ENCODE data around the gene A2ML1. TPM values are rescaled to one million over a fixed set of nuclear protein-coding genes. Genes with fewer than 3 reads are reported as not detected.
"Not testable (repeated sequence)": the region's sequence is repeated elsewhere in the genome, so short reads cannot be mapped to it uniquely, and the experiment has no call there.

A2ML1 gene
- total RNA-seq, 1 donor from 2014 or later, result not detected

DNA sequence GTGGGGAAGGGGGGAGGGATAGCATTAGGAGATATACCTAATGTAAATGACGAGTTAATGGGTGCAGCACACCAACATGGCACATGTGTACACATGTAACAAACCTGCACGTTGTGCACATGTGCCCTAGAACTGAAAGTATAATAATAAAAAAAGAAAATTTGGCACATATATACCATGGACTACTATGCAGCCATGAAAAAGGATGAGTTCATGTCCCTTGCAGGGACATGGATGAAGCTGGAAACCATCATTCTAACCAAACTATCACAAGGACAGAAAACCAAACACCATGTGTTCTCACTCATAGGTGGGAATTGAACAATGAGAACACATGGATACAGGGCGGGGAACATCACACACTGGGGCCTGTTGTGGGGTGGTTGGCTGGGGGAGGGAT lies 21.2 kb upstream of the A2ML1 start:
- H3K36me3 Mint-ChIP-seq (ENCODE audit: low read depth); H3K27me3 Mint-ChIP-seq; H3K4me3 Mint-ChIP-seq; H3K9me3 Mint-ChIP-seq; DNase-seq; intact Hi-C loops (cut with micrococcal nuclease); H3K27ac Mint-ChIP-seq; H3K4me1 Mint-ChIP-seq: not testable (repeated sequence)

DNA sequence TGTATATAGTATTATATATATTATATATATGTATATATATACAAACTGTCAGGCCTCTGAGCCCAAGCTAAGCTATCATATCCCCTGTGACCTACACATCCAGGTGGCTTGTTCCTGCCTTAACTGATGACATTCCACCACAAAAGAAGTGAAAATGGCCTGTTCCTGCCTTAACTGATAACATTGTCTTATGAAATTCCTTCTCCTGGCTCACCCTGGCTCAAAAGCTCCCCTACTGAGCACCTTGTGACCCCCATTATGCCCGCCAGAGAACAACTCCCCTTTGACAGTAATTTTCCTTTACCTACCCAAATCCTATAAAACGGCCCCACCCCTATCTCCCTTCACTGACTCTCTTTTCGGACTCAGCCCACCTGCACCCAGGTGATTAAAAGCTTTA lies 17.6 kb upstream of the A2ML1 start:
- intact Hi-C loops (cut with micrococcal nuclease); H3K4me3 Mint-ChIP-seq; H3K9me3 Mint-ChIP-seq; H3K27ac Mint-ChIP-seq; H3K27me3 Mint-ChIP-seq; H3K36me3 Mint-ChIP-seq (ENCODE audit: low read depth); DNase-seq; H3K4me1 Mint-ChIP-seq: not testable (repeated sequence)

DNA sequence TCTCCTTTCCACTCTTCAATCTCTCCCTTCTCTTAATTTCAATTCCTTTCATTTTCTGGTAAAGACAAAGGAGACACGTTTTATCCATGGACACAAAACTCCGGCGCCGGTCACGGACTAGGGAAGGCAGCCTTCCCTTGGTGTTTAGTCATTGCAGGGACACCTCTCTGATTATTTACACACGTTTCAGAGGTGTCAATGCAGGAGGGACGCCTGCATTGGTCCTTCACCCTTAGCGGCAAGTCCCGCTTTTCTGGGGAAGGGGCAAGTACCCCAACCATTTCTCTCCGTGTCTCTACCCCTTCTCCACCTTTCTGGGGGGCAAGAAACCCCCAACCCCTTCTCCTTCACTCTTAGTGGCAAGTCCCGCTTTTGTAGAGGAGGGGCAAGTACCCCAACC lies 16.9 kb upstream of the A2ML1 start:
- H3K9me3 Mint-ChIP-seq; H3K27ac Mint-ChIP-seq; DNase-seq; H3K27me3 Mint-ChIP-seq; H3K4me1 Mint-ChIP-seq; H3K36me3 Mint-ChIP-seq (ENCODE audit: low read depth); H3K4me3 Mint-ChIP-seq; intact Hi-C loops (cut with micrococcal nuclease): not testable (repeated sequence)

DNA sequence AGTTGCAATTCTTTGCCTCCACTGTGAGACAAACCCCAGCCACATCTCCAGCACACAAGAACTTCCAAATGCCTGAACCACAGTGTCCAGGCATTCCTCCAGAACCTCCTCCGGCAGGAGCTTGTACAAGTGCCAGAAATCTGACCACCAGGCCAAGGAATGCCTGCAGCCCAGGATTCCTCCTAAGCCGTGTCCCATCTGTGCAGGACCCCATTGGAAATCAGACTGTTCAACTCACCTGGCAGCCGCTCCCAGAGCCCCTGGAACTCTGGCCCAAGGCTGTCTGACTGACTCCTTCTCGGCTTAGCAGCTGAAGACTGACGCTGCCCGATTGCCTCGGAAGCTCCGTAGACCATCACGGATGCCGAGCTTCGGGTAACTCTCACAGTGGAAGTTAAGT lies 15.3 kb upstream of the A2ML1 start:
- intact Hi-C loops (cut with micrococcal nuclease), result not testable (repeated sequence)

DNA sequence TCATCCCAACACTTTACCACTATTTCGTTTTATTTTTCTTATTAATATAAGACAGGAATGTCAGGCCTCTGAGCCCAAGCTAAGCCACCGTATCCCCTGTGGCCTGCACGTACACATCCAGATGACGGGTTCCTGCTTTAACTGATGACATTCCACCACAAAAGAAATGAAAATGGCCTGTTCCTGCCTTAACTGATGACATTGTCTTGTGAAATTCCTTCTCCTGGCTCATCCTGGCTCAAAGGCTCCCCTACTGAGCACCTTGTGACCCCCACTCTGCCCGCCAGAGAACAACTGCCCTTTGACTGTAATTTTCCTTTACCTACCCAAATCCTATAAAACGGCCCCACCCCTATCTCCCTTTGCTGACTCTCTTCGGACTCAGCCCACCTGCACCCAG lies 12.3 kb upstream of the A2ML1 start:
- H3K9me3 Mint-ChIP-seq; H3K4me1 Mint-ChIP-seq; H3K27me3 Mint-ChIP-seq; H3K36me3 Mint-ChIP-seq (ENCODE audit: low read depth); intact Hi-C loops (cut with micrococcal nuclease); H3K27ac Mint-ChIP-seq; DNase-seq; H3K4me3 Mint-ChIP-seq: not testable (repeated sequence)

More for the DNA sequence above, 15.3 kb upstream of the A2ML1 start:
- H3K9me3 Mint-ChIP-seq; H3K27ac Mint-ChIP-seq; H3K27me3 Mint-ChIP-seq; DNase-seq; H3K36me3 Mint-ChIP-seq (ENCODE audit: low read depth); H3K4me1 Mint-ChIP-seq; H3K4me3 Mint-ChIP-seq: not testable (repeated sequence)

DNA sequence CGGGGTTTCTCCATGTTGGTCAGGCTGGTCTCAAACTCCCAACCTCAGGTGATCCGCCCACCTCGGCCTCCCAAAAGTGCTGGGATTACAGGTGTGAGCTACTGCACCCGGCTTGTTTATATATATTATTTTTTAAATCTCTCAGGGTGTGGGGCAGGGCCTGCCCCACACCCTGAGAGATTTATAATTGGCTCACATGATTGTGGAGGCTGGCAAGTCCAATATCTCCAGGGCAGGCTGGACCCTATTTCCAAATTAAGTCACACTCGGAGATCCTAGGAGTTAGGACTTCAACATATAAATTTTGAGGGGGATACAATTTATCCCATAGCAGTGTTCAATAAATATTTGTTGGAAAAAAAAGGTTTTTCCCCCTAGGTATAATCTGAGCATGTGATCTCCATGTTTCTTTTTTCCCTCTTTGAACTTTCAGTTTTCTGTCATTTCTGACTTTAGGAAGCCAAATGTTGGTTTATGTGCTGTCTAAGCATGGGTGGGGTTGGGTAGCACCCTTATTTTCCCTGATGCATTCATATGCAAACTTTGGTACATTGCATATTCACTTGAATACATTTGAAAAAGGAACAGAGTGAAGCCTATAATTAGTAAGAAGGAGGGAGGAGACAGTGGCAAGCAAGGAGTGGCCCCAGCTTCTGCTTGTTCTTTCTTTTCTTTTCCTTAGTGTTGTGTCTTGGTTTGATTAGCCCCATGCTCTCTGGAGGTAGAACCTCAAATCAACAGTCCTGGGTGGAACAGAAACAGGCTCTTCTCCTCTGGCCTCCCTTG lies 8.7 kb upstream of the A2ML1 start:
- Mint-ChIP-seq H3K4me1 (no peaks in the 10 kb centered on the region), H3K9me3 (no peaks in the 10 kb centered on the region), H3K36me3 (ENCODE audit: low read depth) (no peaks in the 10 kb centered on the region), H3K4me3 (no peak overlapping the region), H3K27me3 (no peaks in the 10 kb centered on the region), H3K27ac (no peak overlapping the region)
- intact Hi-C loops (cut with micrococcal nuclease), result no loop called here
- no peak for DNase-seq

DNA sequence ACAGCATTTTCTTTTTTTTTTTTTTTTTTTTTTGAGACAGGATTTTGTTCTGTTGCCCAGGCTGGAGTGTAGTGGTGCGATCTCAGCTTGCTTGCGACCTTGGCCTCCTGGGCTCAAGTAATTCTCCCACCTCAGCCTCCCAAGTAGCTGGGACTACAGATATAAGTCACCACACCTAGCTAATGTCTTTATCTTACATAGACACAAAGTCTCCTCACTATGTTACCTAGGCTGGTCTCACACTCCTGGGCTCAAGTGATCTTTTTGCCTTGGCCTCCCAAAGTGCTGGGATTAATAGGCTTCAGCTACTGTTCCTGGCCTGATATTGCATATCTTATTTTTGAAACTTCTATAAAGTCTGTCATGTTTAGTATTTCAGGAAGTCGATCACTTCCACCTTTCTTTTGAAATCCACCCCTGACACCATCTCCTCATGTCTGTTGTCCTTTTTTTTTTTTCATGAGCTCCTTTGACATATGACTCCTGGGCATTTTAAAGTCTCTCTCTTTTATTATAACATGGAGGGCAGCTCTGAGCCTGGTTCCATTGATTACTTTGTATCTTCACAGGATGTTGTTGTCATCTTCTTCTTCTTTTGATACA lies 5.9 kb upstream of the A2ML1 start:
- intact Hi-C loops (cut with micrococcal nuclease), result no loop called here
- Mint-ChIP-seq H3K27me3 (no peaks in the 10 kb centered on the region), H3K4me1 (no peaks in the 10 kb centered on the region)

DNA sequence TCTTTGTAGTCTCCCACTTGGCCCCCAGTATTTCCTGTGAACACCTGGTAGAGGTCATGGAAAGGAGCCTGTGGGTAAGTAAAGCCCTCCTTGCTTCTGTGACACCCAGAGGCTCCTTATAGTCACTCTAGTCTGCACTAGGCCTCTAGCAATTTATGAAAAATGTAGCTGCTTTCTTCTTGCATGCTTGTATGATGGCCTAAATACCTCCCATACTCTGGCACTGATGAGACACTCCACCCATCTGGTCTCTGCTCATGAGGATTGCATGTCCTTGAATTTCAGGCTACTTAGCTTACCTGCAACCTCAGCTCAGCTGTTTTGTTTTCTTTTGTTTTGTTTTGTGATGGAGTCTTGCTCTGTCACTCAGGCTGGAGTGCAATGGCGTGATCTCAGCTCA lies 4.6 kb upstream of the A2ML1 start:
- H3K4me1 Mint-ChIP-seq, result no peaks in the 10 kb centered on the region
- no peaks in the 10 kb centered on the region for H3K9me3 Mint-ChIP-seq
- intact Hi-C loops (cut with micrococcal nuclease), result no loop called here
- H3K4me3 Mint-ChIP-seq, result no peak overlapping the region
- H3K27ac Mint-ChIP-seq, result no peak overlapping the region
- H3K36me3 Mint-ChIP-seq (ENCODE audit: low read depth), result no peaks in the 10 kb centered on the region
- no peak for DNase-seq
- no peaks in the 10 kb centered on the region for H3K27me3 Mint-ChIP-seq

More for the DNA sequence above, 5.9 kb upstream of the A2ML1 start:
- Mint-ChIP-seq H3K4me3 (no peak overlapping the region), H3K36me3 (ENCODE audit: low read depth) (no peaks in the 10 kb centered on the region), H3K27ac (no peak overlapping the region), H3K9me3 (no peaks in the 10 kb centered on the region)
- no peak for DNase-seq

DNA sequence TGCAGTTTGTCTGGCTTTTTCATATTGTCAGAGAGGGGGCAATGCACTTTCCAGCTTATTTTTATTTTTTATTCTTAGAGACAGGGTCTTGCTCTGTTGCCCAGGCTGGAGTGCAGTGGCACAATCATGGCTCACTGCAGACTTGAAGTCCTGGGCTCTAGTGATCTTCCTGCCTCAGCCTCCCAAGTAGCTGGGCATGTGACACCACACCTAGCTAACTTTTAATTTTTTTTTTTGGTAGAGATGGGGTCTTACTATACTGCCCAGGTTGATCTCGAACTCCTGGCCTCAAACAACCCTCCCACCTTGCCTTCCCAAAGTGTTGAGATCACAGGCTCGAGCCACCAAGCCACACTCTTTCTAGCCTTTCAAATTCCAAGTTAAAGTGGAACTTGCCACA lies 3.9 kb upstream of the A2ML1 start:
- Mint-ChIP-seq H3K4me3 (no peak overlapping the region), H3K27ac (no peak overlapping the region), H3K9me3 (no peaks in the 10 kb centered on the region), H3K4me1 (no peaks in the 10 kb centered on the region), H3K36me3 (ENCODE audit: low read depth) (no peaks in the 10 kb centered on the region), H3K27me3 (peaks cover under 1% of the 10 kb centered on the region)
- intact Hi-C loops (cut with micrococcal nuclease), result no loop called here
- DNase-seq, result no peak

DNA sequence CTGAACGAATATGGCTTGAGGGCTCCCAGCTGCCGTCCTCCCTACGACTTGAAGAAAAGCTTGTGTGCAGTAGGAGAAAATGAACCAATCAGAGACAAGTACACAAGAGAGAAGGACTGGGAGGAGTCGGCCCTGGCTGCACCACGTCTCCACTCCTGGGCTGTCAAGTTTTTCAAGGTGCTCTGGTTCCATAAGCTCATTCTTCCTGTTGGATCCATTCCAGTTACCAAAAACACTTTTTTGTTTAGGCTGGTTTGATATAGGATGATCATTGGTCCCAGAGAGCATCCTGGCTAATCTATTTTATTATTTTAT lies 2.8 kb upstream of the A2ML1 start:
- Mint-ChIP-seq H3K4me3 (no peak overlapping the region), H3K9me3 (no peaks in the 10 kb centered on the region), H3K27me3 (peaks cover 5% of the 10 kb centered on the region), H3K4me1 (no peaks in the 10 kb centered on the region), H3K27ac (no peak overlapping the region), H3K36me3 (ENCODE audit: low read depth) (no peaks in the 10 kb centered on the region)
- no peak for DNase-seq
- intact Hi-C loops (cut with micrococcal nuclease), result no loop called here

DNA sequence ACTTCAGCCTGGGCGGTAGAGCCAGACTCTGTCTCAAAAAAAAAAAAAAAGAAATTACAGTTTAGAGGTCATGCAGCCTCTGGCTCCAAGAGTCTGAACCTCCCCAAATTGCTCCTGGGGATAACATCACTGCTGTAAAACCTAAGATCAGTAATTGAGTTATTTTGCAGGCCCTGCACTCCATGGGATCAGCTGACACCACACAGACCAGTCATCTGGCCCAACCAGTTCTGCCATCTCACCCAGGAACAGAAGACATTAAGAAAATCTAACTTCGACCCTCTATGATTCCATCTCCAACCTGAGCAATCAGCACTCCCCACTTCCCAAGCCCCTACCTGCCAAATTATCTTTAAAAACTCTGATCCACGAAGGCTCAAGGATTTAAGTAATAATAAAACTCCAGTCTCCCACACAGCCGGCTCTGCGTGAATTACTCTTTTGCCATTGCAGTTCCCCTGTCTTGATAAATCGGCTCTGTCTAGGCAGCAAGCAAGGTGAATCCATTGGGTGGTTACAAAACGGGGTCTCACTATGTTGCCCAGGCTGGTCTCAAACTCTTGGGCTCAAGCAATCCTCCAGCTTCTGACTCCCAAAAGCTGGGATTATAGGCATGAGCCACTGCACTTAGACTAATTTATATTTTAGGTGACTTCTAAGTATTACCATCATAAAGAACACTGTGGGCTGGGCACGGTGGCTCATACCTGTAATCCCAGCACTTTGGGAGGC lies 1.6 kb upstream of the A2ML1 start:
- H3K4me1 Mint-ChIP-seq; H3K36me3 Mint-ChIP-seq (ENCODE audit: low read depth); H3K4me3 Mint-ChIP-seq; H3K27ac Mint-ChIP-seq; H3K9me3 Mint-ChIP-seq; intact Hi-C loops (cut with micrococcal nuclease); DNase-seq: not testable (repeated sequence)
- peaks cover 12% of the 10 kb centered on the region for H3K27me3 Mint-ChIP-seq

DNA sequence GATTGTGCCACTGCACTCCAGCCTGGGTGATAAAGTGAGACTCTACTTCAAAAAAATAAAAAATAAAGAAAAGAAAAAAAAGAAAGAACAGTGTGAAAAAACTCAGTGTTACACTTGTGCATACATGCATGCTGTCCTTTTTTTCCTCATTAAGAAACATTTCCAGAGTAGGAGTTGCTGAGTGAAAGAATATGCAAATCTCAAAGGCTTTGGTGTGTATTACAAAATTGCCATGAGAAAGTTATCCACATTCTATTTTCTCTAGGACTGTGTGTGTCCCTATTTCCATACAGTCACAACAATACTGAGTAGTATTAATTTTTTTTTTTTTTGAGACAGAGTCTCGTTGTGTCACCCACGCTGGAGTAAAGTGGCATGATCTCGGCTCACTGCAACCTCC lies 830 bp upstream of the A2ML1 start:
- no peak overlapping the region for H3K27ac Mint-ChIP-seq
- H3K4me1 Mint-ChIP-seq, result no peaks in the 10 kb centered on the region
- no peaks in the 10 kb centered on the region for H3K36me3 Mint-ChIP-seq (ENCODE audit: low read depth)
- intact Hi-C loops (cut with micrococcal nuclease), result no loop called here
- DNase-seq, result no peak
- no peaks in the 10 kb centered on the region for H3K9me3 Mint-ChIP-seq
- H3K4me3 Mint-ChIP-seq, result no peak overlapping the region
- peaks cover 13% of the 10 kb centered on the region for H3K27me3 Mint-ChIP-seq

DNA sequence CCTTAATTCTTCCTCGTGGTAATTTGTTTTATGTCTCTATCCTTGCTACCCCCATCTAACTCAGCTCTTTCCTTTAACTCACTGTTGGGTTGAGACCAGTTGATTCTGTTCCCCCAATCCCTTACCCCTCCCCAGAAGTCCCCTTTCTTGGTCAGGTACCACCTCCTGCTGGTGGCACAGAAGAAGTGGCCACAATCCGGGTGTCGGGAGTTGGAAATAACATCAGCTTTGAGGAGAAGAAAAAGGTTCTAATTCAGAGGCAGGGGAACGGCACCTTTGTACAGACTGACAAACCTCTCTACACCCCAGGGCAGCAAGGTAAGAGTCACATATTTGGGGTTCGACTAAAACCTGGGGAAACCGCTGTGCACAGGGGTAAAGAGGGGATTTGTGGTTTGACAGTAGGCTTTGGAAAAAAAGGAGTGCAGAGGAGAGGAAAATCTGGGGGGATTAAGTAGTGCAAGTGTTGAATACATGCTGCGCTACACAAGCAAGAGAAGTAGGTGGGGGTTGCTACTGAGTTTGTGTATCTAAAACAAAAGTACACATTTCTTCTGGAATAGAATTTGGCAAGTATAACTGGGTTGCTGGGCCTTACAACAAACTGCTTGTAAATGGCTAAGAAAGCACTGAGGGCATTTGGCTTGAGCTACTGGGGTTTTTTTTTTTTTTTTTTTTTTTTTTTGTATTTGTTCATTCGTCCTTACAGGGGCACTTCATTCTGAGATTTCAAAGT lies 1.3 kb downstream of the A2ML1 start:
- Mint-ChIP-seq H3K9me3 (no peaks in the 10 kb centered on the region), H3K4me3 (no peak overlapping the region), H3K4me1 (peaks cover 3% of the 10 kb centered on the region), H3K36me3 (ENCODE audit: low read depth) (no peaks in the 10 kb centered on the region), H3K27me3 (peaks cover 17% of the 10 kb centered on the region), H3K27ac (no peak overlapping the region)
- no peak for DNase-seq
- intact Hi-C loops (cut with micrococcal nuclease), result no loop called here

All from activated CD4-positive, alpha-beta T cell treated with anti-CD3 and anti-CD28 coated beads, Interleukin-2, amount 10 ng/mL, durations not matched to agents 24 days and 14 days (primary cell).